Mesenchymal stem cell (in vitro differentiated cells and primary cell): Measurements from ENCODE around the gene ZBED4. TPM values are rescaled to one million over a fixed set of nuclear protein-coding genes. Genes with fewer than 3 reads are reported as not detected.

Source experiments
- DNase-seq: peaks from one replicate; pipeline ENCODE4 v3.0.0-alpha.2; 2013
- H2AFZ ChIP-seq: one replicate; pipeline ENCODE4 v1.6.1; 2013; ENCODE audit warnings: low read depth, mild to moderate bottlenecking, control low read depth, inconsistent platforms, low read length, moderate library complexity
- H2AK5ac ChIP-seq: 2 replicates; pipeline ENCODE4 v1.6.1; 2013; ENCODE audit warnings: low read length, moderate library complexity, mild to moderate bottlenecking, inconsistent platforms; ENCODE audit not compliant: severe bottlenecking
- H2BK120ac ChIP-seq: one replicate; pipeline ENCODE4 v1.6.1; 2013; ENCODE audit warnings: low read depth, mild to moderate bottlenecking, inconsistent platforms, low read length, moderate library complexity
- H2BK12ac ChIP-seq, 2 experiments: one replicate each; pipeline ENCODE4 v1.6.1; 2013; ENCODE audit warnings: inconsistent platforms in 2 of 2, low read length in 2 of 2, mild to moderate bottlenecking in 2 of 2, moderate library complexity in 2 of 2, control low read depth in 1 of 2
- H2BK15ac ChIP-seq: one replicate; pipeline ENCODE4 v1.6.1; 2013; ENCODE audit warnings: mild to moderate bottlenecking, low read depth, inconsistent platforms; ENCODE audit not compliant: poor library complexity, severe bottlenecking
- H2BK5ac ChIP-seq: 2 replicates; pipeline ENCODE4 v1.6.1; 2013; ENCODE audit warnings: low read depth, mild to moderate bottlenecking, low read length, control low read depth, inconsistent platforms; ENCODE audit not compliant: poor library complexity, severe bottlenecking
- H3K14ac ChIP-seq, 2 experiments: one replicate each; pipeline ENCODE4 v1.6.1; 2013; ENCODE audit warnings: inconsistent platforms in 2 of 2, low read length in 2 of 2, control low read depth in 1 of 2, mild to moderate bottlenecking in 1 of 2, moderate library complexity in 1 of 2
- H3K18ac ChIP-seq, 2 experiments: one replicate each; pipeline ENCODE4 v1.6.1; 2013; ENCODE audit warnings: inconsistent platforms in 2 of 2, low read length in 2 of 2, control low read depth in 1 of 2, low read depth in 1 of 2, mild to moderate bottlenecking in 1 of 2
- H3K23ac ChIP-seq, 2 experiments: one replicate each; pipeline ENCODE4 v1.6.1; 2013; ENCODE audit warnings: inconsistent platforms in 2 of 2, low read length in 2 of 2, mild to moderate bottlenecking in 2 of 2, moderate library complexity in 2 of 2, control low read depth in 1 of 2
- H3K27ac ChIP-seq: 2 replicates; pipeline ENCODE4 v1.5.1; 2013; ENCODE audit warnings: mild to moderate bottlenecking, moderate library complexity, low read length, control low read depth, inconsistent platforms; ENCODE audit not compliant: poor library complexity, severe bottlenecking
- H3K27me3 ChIP-seq, 2 experiments: 2 replicates each; pipeline versions ENCODE4 v1.6.1 to v1.7.0; 2013; ENCODE audit warnings: low read length in 2 of 2, mild to moderate bottlenecking in 2 of 2, moderate library complexity in 2 of 2, control low read depth in 1 of 2, inconsistent platforms in 1 of 2; ENCODE audit not compliant: control insufficient read depth in 1 of 2, insufficient read depth in 1 of 2
- H3K36me3 ChIP-seq, 2 experiments: 2 replicates each; pipeline versions ENCODE4 v1.6.1 to v1.7.0; 2013; ENCODE audit warnings: low read length in 2 of 2, control low read depth in 1 of 2, inconsistent platforms in 1 of 2, low read depth in 1 of 2, mild to moderate bottlenecking in 1 of 2; ENCODE audit not compliant: insufficient read depth in 2 of 2, control insufficient read depth in 1 of 2
- H3K4ac ChIP-seq, 2 experiments: one replicate each; pipeline ENCODE4 v1.6.1; 2013; ENCODE audit warnings: inconsistent platforms in 2 of 2, low read length in 2 of 2, mild to moderate bottlenecking in 2 of 2, moderate library complexity in 2 of 2, control low read depth in 1 of 2, low read depth in 1 of 2
- H3K4me1 ChIP-seq: 2 replicates; pipeline ENCODE4 v1.6.1; 2013; ENCODE audit warnings: low read depth, low read length, control low read depth; ENCODE audit not compliant: control insufficient read depth, insufficient read depth
- H3K4me2 ChIP-seq: 2 replicates; pipeline ENCODE4 v1.6.1; 2013; ENCODE audit warnings: low read length, mild to moderate bottlenecking, inconsistent platforms; ENCODE audit not compliant: poor library complexity, severe bottlenecking
- H3K4me3 ChIP-seq, 2 experiments: 2 replicates each; pipeline versions ENCODE4 v1.5.1 to v1.7.0; 2013; ENCODE audit warnings: low read length in 2 of 2, mild to moderate bottlenecking in 2 of 2, control low read depth in 1 of 2, low read depth in 1 of 2; ENCODE audit not compliant: insufficient read depth in 1 of 2
- H3K79me1 ChIP-seq: replicated peaks from 2 replicates; pipeline ENCODE4 v1.6.1; 2013; ENCODE audit warnings: mild to moderate bottlenecking, control low read depth, low read length, inconsistent platforms; ENCODE audit not compliant: poor library complexity, severe bottlenecking
- H3K9ac ChIP-seq: 2 replicates; pipeline ENCODE4 v1.7.0; 2013; ENCODE audit warnings: mild to moderate bottlenecking, low read length, moderate library complexity
- H3K9me3 ChIP-seq: 2 replicates; pipeline ENCODE4 v1.7.0; 2013; ENCODE audit warnings: mild to moderate bottlenecking, low read length; ENCODE audit not compliant: control insufficient read depth
- H4K8ac ChIP-seq: one replicate; pipeline ENCODE4 v1.6.1; 2013; ENCODE audit warnings: inconsistent platforms, mild to moderate bottlenecking, low read length, moderate library complexity
- H4K91ac ChIP-seq: one replicate; pipeline ENCODE4 v1.6.1; 2013; ENCODE audit warnings: mild to moderate bottlenecking, low read length, inconsistent platforms
- WGBS: methylation state at CpG from one replicate; pipeline ENCODE4 v1.1.7; 2013; ENCODE audit warnings: mixed read lengths; 5-methylcytosine and 5-hydroxymethylcytosine counted together
- polyA plus RNA-seq, 2 experiments: library from polyadenylated mRNA; stranded (reverse); fragments of 200-250 nt; gene quantifications; one replicate each; pipeline ENCODE4 v1.2.3, GENCODE V29; 2013

The ZBED4 gene
- 11.3 TPM for polyA plus RNA-seq (2013, experiment 1 of 2)
- 11.2 TPM for polyA plus RNA-seq (2013, experiment 2 of 2)

GRCh38 chr22:49852898-49853894 is at the start of gene ZBED4:
Gene ZBED4 (plus strand): TSS chr22:49853844. CDS start chr22:49883663, 29,819 bp downstream.
- peak within 1 kb of the TSS; percentile 96 for H4K8ac ChIP-seq
- H3K27ac ChIP-seq, result peak within 1 kb of the TSS; percentile 52
- peak within 1 kb of the TSS in 1 of 2 experiments; percentile 94 for H3K14ac ChIP-seq
- no peaks in the 10 kb centered on the region for H3K79me1 ChIP-seq
- no peak within 1 kb of the TSS for H2AK5ac ChIP-seq
- peak within 1 kb of the TSS; percentile 95 for H3K9ac ChIP-seq
- H3K18ac ChIP-seq, result peak within 1 kb of the TSS; percentile 94 to 95
- 3% methylated on average over 83 of the region's 127 CpGs for WGBS
- H3K4me2 ChIP-seq, result peak within 1 kb of the TSS; percentile 91
- H3K36me3 ChIP-seq, result peaks cover 0 to 2% of the 10 kb centered on the region in 2 experiments
- H2BK15ac ChIP-seq, result peak within 1 kb of the TSS; percentile 97
- H3K9me3 ChIP-seq, result no peaks in the 10 kb centered on the region
- peak within 1 kb of the TSS; percentile 78 for H2AFZ ChIP-seq
- peak within 1 kb of the TSS; percentile 93 for H4K91ac ChIP-seq
- peaks cover 16 to 28% of the 10 kb centered on the region in 2 experiments for H3K27me3 ChIP-seq
- H3K4ac ChIP-seq, result peak within 1 kb of the TSS; percentile 85 to 95
- H2BK120ac ChIP-seq, result peak within 1 kb of the TSS; percentile 96
- peak within 1 kb of the TSS; percentile 84 to 96 for H3K4me3 ChIP-seq
- peak within 1 kb of the TSS; percentile 77 for H2BK5ac ChIP-seq
- H3K4me1 ChIP-seq, result peaks cover 25% of the 10 kb centered on the region
- peak within 1 kb of the TSS in 1 of 2 experiments; percentile 75 for H2BK12ac ChIP-seq
- H3K23ac ChIP-seq, result peak within 1 kb of the TSS in 1 of 2 experiments; percentile 15
- DNase-seq, result peak; percentile 94

GRCh38 chr22:49807129-49807528 is 46.5 kb upstream of the ZBED4 start:
- WGBS, result 98% methylated on average over 8 of the region's 8 CpGs
- no peaks in the 10 kb centered on the region for H3K9me3 ChIP-seq

GRCh38 chr22:49807780-49808708 is 45.6 kb upstream of the ZBED4 start:
- no peaks in the 10 kb centered on the region for H3K27me3 ChIP-seq
- no peak overlapping the region for H4K8ac ChIP-seq
- H3K36me3 ChIP-seq, result peaks cover 13 to 35% of the 10 kb centered on the region in 2 experiments
- H3K23ac ChIP-seq, result no peak overlapping the region
- no peak overlapping the region for H2AFZ ChIP-seq
- 99% methylated on average over 13 of the region's 14 CpGs for WGBS
- DNase-seq, result no peak
- peaks cover 22% of the 10 kb centered on the region for H3K4me1 ChIP-seq
- H2BK15ac ChIP-seq, result no peak overlapping the region
- H3K9me3 ChIP-seq, result no peaks in the 10 kb centered on the region
- H3K4me2 ChIP-seq, result no peak overlapping the region
- no peak overlapping the region for H2BK5ac ChIP-seq
- no peak overlapping the region for H2BK120ac ChIP-seq
- H3K18ac ChIP-seq, result no peak overlapping the region
- H3K14ac ChIP-seq, result no peak overlapping the region
- H3K27ac ChIP-seq, result no peak overlapping the region
- H3K9ac ChIP-seq, result no peak overlapping the region
- no peak overlapping the region for H2AK5ac ChIP-seq
- H3K4me3 ChIP-seq, result no peak overlapping the region
- H4K91ac ChIP-seq, result no peak overlapping the region
- H3K4ac ChIP-seq, result no peak overlapping the region
- peaks cover 2% of the 10 kb centered on the region for H3K79me1 ChIP-seq
- H2BK12ac ChIP-seq, result no peak overlapping the region

More at GRCh38 chr22:49807129-49807528, 46.5 kb upstream of the ZBED4 start:
- no peak overlapping the region for H4K8ac ChIP-seq
- H3K4me2 ChIP-seq, result no peak overlapping the region
- no peak overlapping the region for H2BK120ac ChIP-seq
- H3K9ac ChIP-seq, result no peak overlapping the region
- no peak overlapping the region for H3K27ac ChIP-seq
- H3K4me1 ChIP-seq, result peaks cover 20% of the 10 kb centered on the region
- H3K36me3 ChIP-seq, result peaks cover 18 to 35% of the 10 kb centered on the region in 2 experiments
- no peak overlapping the region for H3K18ac ChIP-seq
- H3K4ac ChIP-seq, result no peak overlapping the region
- no peak overlapping the region for H3K4me3 ChIP-seq
- no peak overlapping the region for H2BK15ac ChIP-seq
- no peak overlapping the region for H3K23ac ChIP-seq
- H3K27me3 ChIP-seq, result no peaks in the 10 kb centered on the region
- no peak overlapping the region for H2BK12ac ChIP-seq
- no peak overlapping the region for H2AFZ ChIP-seq
- no peak overlapping the region for H2BK5ac ChIP-seq
- H2AK5ac ChIP-seq, result no peak overlapping the region
- no peak overlapping the region for H3K14ac ChIP-seq
- H3K79me1 ChIP-seq, result peaks cover 6% of the 10 kb centered on the region
- no peak overlapping the region for H4K91ac ChIP-seq
- DNase-seq, result no peak
